CD4-positive, alpha-beta T cell treated with Interleukin-6 for 4 hours (primary cell): Measurements from ENCODE around the gene MAP4.
"Not testable (repeated sequence)": the region's sequence is repeated elsewhere in the genome, so short reads cannot be mapped to it uniquely, and the experiment has no call there.

Source experiments
- DNase-seq: peaks from one replicate; pipeline ENCODE4 v3.0.0-alpha.2; 2020; ENCODE audit warnings: mixed read lengths

The MAP4 gene

GRCh38 chr3:47856669-47857068 lies 159.5 kb downstream of the MAP4 start:
- no peak for DNase-seq

- DNase-seq: no peak
These were observed 160.5 kb downstream of the MAP4 start for GRCh38 chr3:47855461-47856383.

GRCh38 chr3:47854720-47855455 lies 161.3 kb downstream of the MAP4 start:
- DNase-seq: no peak

- DNase-seq: no peak
These were observed 161.9 kb downstream of the MAP4 start for GRCh38 chr3:47854267-47854666.

- DNase-seq: no peak
These were observed 163.3 kb downstream of the MAP4 start for GRCh38 chr3:47852604-47853602.

GRCh38 chr3:47851888-47852603 lies 164.2 kb downstream of the MAP4 start:
- DNase-seq: no peak

- DNase-seq: no peak
These were observed 165.4 kb downstream of the MAP4 start for GRCh38 chr3:47850564-47851410.

- DNase-seq: no peak
These were observed 166.3 kb downstream of the MAP4 start for GRCh38 chr3:47849699-47850563.

GRCh38 chr3:47849186-47849698 lies 167.0 kb downstream of the MAP4 start:
- no peak for DNase-seq

- no peak for DNase-seq
These were observed 167.6 kb downstream of the MAP4 start for GRCh38 chr3:47848599-47849117.

GRCh38 chr3:47847801-47848518 lies 168.3 kb downstream of the MAP4 start:
- DNase-seq: no peak

GRCh38 chr3:47847260-47847659 lies 169.0 kb downstream of the MAP4 start:
- no peak for DNase-seq

- DNase-seq: no peak
These were observed 169.4 kb downstream of the MAP4 start for GRCh38 chr3:47846880-47847248.

- no peak for DNase-seq
These were observed 169.9 kb downstream of the MAP4 start for GRCh38 chr3:47846186-47846879.

- no peak for DNase-seq
These were observed 174.3 kb downstream of the MAP4 start for GRCh38 chr3:47841786-47842349.

GRCh38 chr3:47838503-47838902 lies 177.7 kb downstream of the MAP4 start:
- DNase-seq: no peak

- no peak for DNase-seq
These were observed 179.2 kb downstream of the MAP4 start for GRCh38 chr3:47836986-47837385.

GRCh38 chr3:47829482-47829881 lies 186.7 kb downstream of the MAP4 start:
- DNase-seq: not testable (repeated sequence)
